HEK293T (cell line): ENCODE measurements around the gene SH3PXD2B.

Experiments used
- ARNT ChIP-seq: fragments of 450-650 bp; IDR thresholded peaks from 2 replicates; pipeline ENCODE4 v1.6.1; 2017; ENCODE audit warnings: mild to moderate bottlenecking
- BHLHE40 ChIP-seq: fragments of 450-650 bp; IDR thresholded peaks from 2 replicates; pipeline ENCODE4 v1.6.1; 2016; ENCODE audit warnings: mild to moderate bottlenecking, moderate library complexity, borderline replicate concordance
- FOXA1 ChIP-seq: fragments of 450-650 bp; IDR thresholded peaks from 2 replicates; pipeline ENCODE4 v1.6.1; 2016; ENCODE audit warnings: mild to moderate bottlenecking
- FOXK2 ChIP-seq: fragments of 450-650 bp; IDR thresholded peaks from 2 replicates; pipeline ENCODE4 v1.6.1; 2016; ENCODE audit warnings: mild to moderate bottlenecking
- FOXM1 ChIP-seq: fragments of 450-650 bp; IDR thresholded peaks from 2 replicates; pipeline ENCODE4 v1.6.1; 2017; ENCODE audit warnings: mild to moderate bottlenecking, borderline replicate concordance
- SP1 ChIP-seq: fragments of 450-650 bp; IDR thresholded peaks from 2 replicates; pipeline ENCODE4 v1.6.1; 2017
- TARDBP ChIP-seq: fragments of 450-650 bp; IDR thresholded peaks from 2 replicates; pipeline ENCODE4 v1.6.1; 2016
- ZNF384 ChIP-seq: fragments of 450-650 bp; IDR thresholded peaks from 2 replicates; pipeline ENCODE4 v1.6.1; 2016
- TF ChIP-seq, protein P1 (sequence below): fragments of 450-650 bp; IDR thresholded peaks from 2 replicates; pipeline ENCODE4 v1.6.1; 2016

DNA sequence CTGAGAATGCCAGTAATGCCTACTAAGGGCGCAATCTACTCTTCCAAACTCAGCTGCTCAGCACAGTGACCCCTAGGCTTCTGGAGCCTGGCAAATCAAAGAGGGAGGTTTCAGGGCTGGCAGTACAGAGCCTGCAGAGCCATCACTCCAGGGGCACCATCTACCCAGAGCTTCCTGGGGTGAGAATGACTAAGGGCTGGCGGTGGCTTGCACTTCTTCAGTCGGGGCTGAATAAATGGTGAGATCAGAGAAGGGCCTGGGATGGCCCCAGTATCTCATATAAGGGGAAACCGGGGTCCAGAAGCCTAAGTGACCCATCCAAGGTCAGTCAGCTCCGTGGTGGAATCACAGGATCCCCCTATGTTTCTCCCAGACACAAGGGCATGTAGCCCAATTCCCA, 5.3 kb downstream of the SH3PXD2B start:
- no peak for TF ChIP-seq BHLHE40
- TF ChIP-seq TARDBP: no peak
- no peak for TF ChIP-seq FOXM1
- TF ChIP-seq ARNT: no peak
- no peak for TF ChIP-seq ZNF384
- TF ChIP-seq SP1: no peak
- no peak for TF ChIP-seq FOXA1
- no peak for TF ChIP-seq FOXK2
- TF ChIP-seq, protein P1, sequence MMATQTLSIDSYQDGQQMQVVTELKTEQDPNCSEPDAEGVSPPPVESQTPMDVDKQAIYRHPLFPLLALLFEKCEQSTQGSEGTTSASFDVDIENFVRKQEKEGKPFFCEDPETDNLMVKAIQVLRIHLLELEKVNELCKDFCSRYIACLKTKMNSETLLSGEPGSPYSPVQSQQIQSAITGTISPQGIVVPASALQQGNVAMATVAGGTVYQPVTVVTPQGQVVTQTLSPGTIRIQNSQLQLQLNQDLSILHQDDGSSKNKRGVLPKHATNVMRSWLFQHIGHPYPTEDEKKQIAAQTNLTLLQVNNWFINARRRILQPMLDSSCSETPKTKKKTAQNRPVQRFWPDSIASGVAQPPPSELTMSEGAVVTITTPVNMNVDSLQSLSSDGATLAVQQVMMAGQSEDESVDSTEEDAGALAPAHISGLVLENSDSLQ: no peak
